Ascending aorta (tissue), 2 donors: ENCODE measurements around the gene GOLGA6C. TPM values are rescaled to one million over a fixed set of nuclear protein-coding genes. Genes with fewer than 3 reads are reported as not detected.
"Not testable (repeated sequence)": the region's sequence is repeated elsewhere in the genome, so short reads cannot be mapped to it uniquely, and the experiment has no call there.

ENCODE experiments used
- DNase-seq, 2 donors: peaks; one replicate each; pipeline ENCODE4 v3.0.0-alpha.2; 2019; ENCODE audit warnings: low spot score in 2 of 2
- H3K27ac ChIP-seq, 2 donors: fragments of 200-600 bp; sonication (generic); one replicate each; pipeline ENCODE4 v1.5.1; 2016 to 2017; ENCODE audit warnings: mild to moderate bottlenecking in 1 of 2
- H3K27me3 ChIP-seq: fragments of 200-600 bp; sonication (generic); one replicate; pipeline ENCODE4 v1.5.1; 2017
- H3K36me3 ChIP-seq, 2 donors: fragments of 200-600 bp; sonication (generic); one replicate each; pipeline ENCODE4 v1.5.1; 2016
- H3K4me1 ChIP-seq, 2 donors: fragments of 200-600 bp; sonication (generic); one replicate each; pipeline ENCODE4 v1.5.1; 2016 to 2017; ENCODE audit warnings: mild to moderate bottlenecking in 1 of 2
- H3K4me3 ChIP-seq, 2 donors: fragments of 200-600 bp; sonication (generic); one replicate each; pipeline ENCODE4 v1.5.1; 2016 to 2017; ENCODE audit warnings: mild to moderate bottlenecking in 1 of 2
- H3K9me3 ChIP-seq, 2 donors: fragments of 200-600 bp; sonication (generic); one replicate each; pipeline ENCODE4 v1.5.1; 2016
- CTCF ChIP-seq, 3 experiments: fragments of 200-600 bp in 2 of 3; fragments of 450-650 bp in 1 of 3; sonication (generic) in 2 of 3; IDR thresholded peaks; one replicate each; pipeline ENCODE4 v1.5.1; 2016 to 2019; ENCODE audit warnings: antibody characterized with exemption in 3 of 3, mild to moderate bottlenecking in 1 of 3, moderate library complexity in 1 of 3
- intact Hi-C: fragments of 100-400 bp; cut with DNase I; formaldehyde crosslinking; loops from one replicate; pipeline ENCODE4 v1.15.1; 2023
- total RNA-seq: library from RNA; depleted of rRNA; stranded (reverse); fragments of >200 nt; gene quantifications from one replicate; pipeline ENCODE4 v1.1.0, GENCODE V29; 2016

GOLGA6C gene
- not detected for total RNA-seq

GRCh38 chr15:75258034-75258433, at the start of gene GOLGA6C:
Gene GOLGA6C, plus strand, starts transcription at chr15:75258334. Its CDS starts 265 bp downstream, at chr15:75258599.
- H3K27ac ChIP-seq, H3K27me3 ChIP-seq, H3K36me3 ChIP-seq, DNase-seq, H3K9me3 ChIP-seq, intact Hi-C loops, H3K4me3 ChIP-seq, H3K4me1 ChIP-seq: not testable (repeated sequence)

GRCh38 chr15:75208501-75209288, 49.4 kb upstream of the GOLGA6C start:
- Histone ChIP-seq H3K9me3 (no peaks in the 10 kb centered on the region), H3K4me1 (peaks cover 24 to 30% of the 10 kb centered on the region in 2 donors), H3K36me3 (peaks cover 75 to 76% of the 10 kb centered on the region in 2 donors), H3K27me3 (no peaks in the 10 kb centered on the region), H3K27ac (no peak overlapping the region), H3K4me3 (no peak overlapping the region)
- DNase-seq: no peak
- intact Hi-C loops: loop anchor here (10.0 kb wide), 1 partner anchor 246 kb away; the partner anchor contains the start of gene SIN3A
- no peak for TF ChIP-seq CTCF (IDR thresholded peaks at IDR 0.05)

- intact Hi-C loops: loop anchor here (10.0 kb wide), 1 partner anchor 246 kb away; the partner anchor contains the start of gene SIN3A
- DNase-seq: no peak
- H3K4me1 ChIP-seq: peaks cover 19 to 24% of the 10 kb centered on the region in 2 donors
- H3K27ac ChIP-seq: no peak overlapping the region
- H3K36me3 ChIP-seq: peaks cover 76% of the 10 kb centered on the region in 2 donors
- no peaks in the 10 kb centered on the region for H3K27me3 ChIP-seq
- H3K4me3 ChIP-seq: no peak overlapping the region
- TF ChIP-seq CTCF (IDR thresholded peaks at IDR 0.05): no peak
- H3K9me3 ChIP-seq: no peaks in the 10 kb centered on the region
Measured at GRCh38 chr15:75209289-75209676, 48.9 kb upstream of the GOLGA6C start.

GRCh38 chr15:75210811-75211230, 47.3 kb upstream of the GOLGA6C start:
- TF ChIP-seq CTCF (IDR thresholded peaks at IDR 0.05): no peak
- Histone ChIP-seq H3K9me3 (no peaks in the 10 kb centered on the region), H3K4me3 (no peak overlapping the region), H3K36me3 (peaks cover 76% of the 10 kb centered on the region in 2 donors), H3K27me3 (no peaks in the 10 kb centered on the region), H3K4me1 (peaks cover 13 to 16% of the 10 kb centered on the region in 2 donors), H3K27ac (no peak overlapping the region)
- DNase-seq: no peak
- intact Hi-C loops: no loop called here

- peaks cover 68 to 69% of the 10 kb centered on the region in 2 donors for H3K36me3 ChIP-seq
- no peaks in the 10 kb centered on the region for H3K27me3 ChIP-seq
- no peak overlapping the region for H3K4me3 ChIP-seq
- DNase-seq: no peak
- peaks cover 13 to 16% of the 10 kb centered on the region in 2 donors for H3K4me1 ChIP-seq
- intact Hi-C loops: no loop called here
- H3K27ac ChIP-seq: no peak overlapping the region
- no peaks in the 10 kb centered on the region for H3K9me3 ChIP-seq
- no peak for TF ChIP-seq CTCF (IDR thresholded peaks at IDR 0.05)
Measured at GRCh38 chr15:75211436-75212199, 46.5 kb upstream of the GOLGA6C start.
